Measurements from ENCODE around the gene CCDC3.

The CCDC3 gene

DNA sequence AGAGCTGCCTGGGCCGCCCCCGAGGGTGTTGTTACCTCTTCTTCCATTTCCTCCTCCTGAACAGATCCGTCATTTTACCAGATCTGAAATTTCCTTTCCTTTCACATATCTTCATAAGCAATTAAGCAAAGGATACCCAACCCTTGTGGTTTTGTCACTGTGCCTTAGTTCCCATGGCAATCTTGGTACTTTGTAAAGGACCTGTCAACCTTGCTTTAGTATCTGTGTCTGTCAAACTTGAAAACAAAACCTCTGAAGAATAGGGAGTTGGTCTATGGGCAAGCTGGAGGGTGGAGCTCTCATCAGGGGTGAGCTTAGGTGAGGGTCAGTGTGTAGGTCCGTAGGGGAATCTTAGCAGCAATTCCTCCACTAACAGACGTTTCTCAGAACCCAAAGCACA, 25.4 kb upstream of the CCDC3 start:
- Histone ChIP-seq H3K27me3 (replicated peaks; ENCODE audit: control insufficient read depth, insufficient read depth, low read length) (no peaks in the 10 kb centered on the region; the same call in 1 of the 2 replicates), H3K36me3 (ENCODE audit: control insufficient read depth, insufficient read depth, low read length) (no peaks in the 10 kb centered on the region), H3K4me3 (replicated peaks; ENCODE audit: low read depth, low read length) (no peak overlapping the region)
- TF ChIP-seq, protein P1, sequence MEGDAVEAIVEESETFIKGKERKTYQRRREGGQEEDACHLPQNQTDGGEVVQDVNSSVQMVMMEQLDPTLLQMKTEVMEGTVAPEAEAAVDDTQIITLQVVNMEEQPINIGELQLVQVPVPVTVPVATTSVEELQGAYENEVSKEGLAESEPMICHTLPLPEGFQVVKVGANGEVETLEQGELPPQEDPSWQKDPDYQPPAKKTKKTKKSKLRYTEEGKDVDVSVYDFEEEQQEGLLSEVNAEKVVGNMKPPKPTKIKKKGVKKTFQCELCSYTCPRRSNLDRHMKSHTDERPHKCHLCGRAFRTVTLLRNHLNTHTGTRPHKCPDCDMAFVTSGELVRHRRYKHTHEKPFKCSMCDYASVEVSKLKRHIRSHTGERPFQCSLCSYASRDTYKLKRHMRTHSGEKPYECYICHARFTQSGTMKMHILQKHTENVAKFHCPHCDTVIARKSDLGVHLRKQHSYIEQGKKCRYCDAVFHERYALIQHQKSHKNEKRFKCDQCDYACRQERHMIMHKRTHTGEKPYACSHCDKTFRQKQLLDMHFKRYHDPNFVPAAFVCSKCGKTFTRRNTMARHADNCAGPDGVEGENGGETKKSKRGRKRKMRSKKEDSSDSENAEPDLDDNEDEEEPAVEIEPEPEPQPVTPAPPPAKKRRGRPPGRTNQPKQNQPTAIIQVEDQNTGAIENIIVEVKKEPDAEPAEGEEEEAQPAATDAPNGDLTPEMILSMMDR (IDR thresholded peaks at IDR 0.05; ENCODE audit: insufficient read depth, low read length, poor library complexity, severe bottlenecking), result no peak
- DNase-seq (ENCODE audit: extremely low read depth, insufficient read length), result no peak

DNA sequence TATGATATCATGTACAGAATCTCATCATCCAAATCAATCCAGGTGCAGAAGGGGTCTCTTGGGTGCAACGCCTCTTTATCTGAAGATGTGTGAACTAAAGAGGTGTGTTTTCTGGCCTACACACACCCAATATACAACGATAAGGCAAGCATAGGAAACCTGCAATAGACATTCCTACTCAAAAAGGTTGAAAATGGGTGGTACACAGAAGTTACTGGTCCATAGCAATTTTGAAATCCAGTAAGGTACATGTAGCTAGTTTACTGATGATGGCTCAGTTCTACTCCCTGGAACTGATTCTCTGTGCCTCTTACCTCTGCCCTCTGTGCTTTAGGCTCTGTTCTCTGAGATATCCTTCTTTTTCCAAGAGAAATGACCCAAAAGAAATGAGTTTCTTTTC, 22.2 kb upstream of the CCDC3 start:
- Histone ChIP-seq H3K36me3 (ENCODE audit: control insufficient read depth, insufficient read depth, low read length) (no peaks in the 10 kb centered on the region), H3K4me3 (replicated peaks; ENCODE audit: low read depth, low read length) (no peak overlapping the region), H3K27me3 (replicated peaks; ENCODE audit: control insufficient read depth, insufficient read depth, low read length) (no peaks in the 10 kb centered on the region; the same call in 1 of the 2 replicates)
- DNase-seq (ENCODE audit: extremely low read depth, insufficient read length), result no peak
- TF ChIP-seq, protein P1 (IDR thresholded peaks at IDR 0.05; ENCODE audit: insufficient read depth, low read length, poor library complexity, severe bottlenecking), result no peak

GRCh38 chr10:13019280-13019679, 17.8 kb upstream of the CCDC3 start:
- Histone ChIP-seq H3K4me3 (replicated peaks; ENCODE audit: low read depth, low read length) (no peak overlapping the region), H3K36me3 (ENCODE audit: control insufficient read depth, insufficient read depth, low read length) (no peaks in the 10 kb centered on the region), H3K27me3 (replicated peaks; ENCODE audit: control insufficient read depth, insufficient read depth, low read length) (no peaks in the 10 kb centered on the region)
- TF ChIP-seq, protein P1 (IDR thresholded peaks at IDR 0.05; ENCODE audit: insufficient read depth, low read length, poor library complexity, severe bottlenecking), result no peak
- no peak for DNase-seq (ENCODE audit: extremely low read depth, insufficient read length)

DNA sequence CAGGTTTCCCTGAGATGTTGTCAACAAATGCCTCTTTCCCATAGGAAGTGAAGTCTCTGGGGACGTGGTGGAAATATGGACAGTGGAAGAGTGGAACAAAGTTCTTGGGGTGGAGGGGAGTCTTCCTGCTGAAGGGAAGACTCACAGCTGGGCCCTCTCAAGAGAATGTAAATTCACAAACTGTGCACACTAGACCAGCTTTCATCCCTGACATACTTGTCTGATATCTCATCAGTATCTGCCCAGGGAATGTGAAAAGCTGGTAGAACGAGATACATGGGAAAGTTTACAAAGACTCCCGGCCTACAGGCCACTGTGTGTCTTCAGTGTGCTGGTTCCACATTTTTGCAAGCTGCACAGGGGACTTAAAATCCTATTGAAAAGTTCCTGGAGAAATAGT, 16.7 kb upstream of the CCDC3 start:
- TF ChIP-seq, protein P1 (IDR thresholded peaks at IDR 0.05; ENCODE audit: insufficient read depth, low read length, poor library complexity, severe bottlenecking), result no peak
- Histone ChIP-seq H3K27me3 (replicated peaks; ENCODE audit: control insufficient read depth, insufficient read depth, low read length) (no peaks in the 10 kb centered on the region), H3K36me3 (ENCODE audit: control insufficient read depth, insufficient read depth, low read length) (no peaks in the 10 kb centered on the region), H3K4me3 (replicated peaks; ENCODE audit: low read depth, low read length) (no peak overlapping the region)
- DNase-seq (ENCODE audit: extremely low read depth, insufficient read length), result no peak

DNA sequence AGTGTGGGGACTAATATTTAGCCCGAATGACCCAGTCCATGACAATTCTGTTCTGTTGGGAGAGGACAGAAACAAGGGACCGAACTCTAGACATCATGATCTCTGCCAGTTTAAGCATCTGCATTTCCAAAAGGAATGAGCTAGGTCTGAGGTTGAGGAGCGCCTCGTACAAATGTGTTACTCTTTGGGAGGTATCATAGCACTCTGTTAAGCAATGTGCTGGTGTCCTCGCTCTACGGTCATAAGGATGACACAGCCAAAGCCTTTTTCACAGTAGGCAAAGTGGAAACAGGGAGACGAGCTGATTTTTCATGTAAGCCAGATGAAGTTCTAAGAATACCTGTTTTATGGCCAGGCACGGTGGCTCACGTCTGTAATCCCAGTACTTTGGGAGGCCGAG, 15.4 kb upstream of the CCDC3 start:
- Histone ChIP-seq H3K27me3 (replicated peaks; ENCODE audit: control insufficient read depth, insufficient read depth, low read length) (no peaks in the 10 kb centered on the region), H3K4me3 (replicated peaks; ENCODE audit: low read depth, low read length) (no peak overlapping the region), H3K36me3 (ENCODE audit: control insufficient read depth, insufficient read depth, low read length) (no peaks in the 10 kb centered on the region)
- TF ChIP-seq, protein P1 (IDR thresholded peaks at IDR 0.05; ENCODE audit: insufficient read depth, low read length, poor library complexity, severe bottlenecking), result no peak
- DNase-seq (ENCODE audit: extremely low read depth, insufficient read length), result no peak

GRCh38 chr10:13016426-13016825, 14.9 kb upstream of the CCDC3 start:
- DNase-seq (ENCODE audit: extremely low read depth, insufficient read length), result no peak
- H3K4me3 ChIP-seq (replicated peaks; ENCODE audit: low read depth, low read length), result no peak overlapping the region
- no peaks in the 10 kb centered on the region for H3K27me3 ChIP-seq (replicated peaks; ENCODE audit: control insufficient read depth, insufficient read depth, low read length)
- TF ChIP-seq, protein P1 (IDR thresholded peaks at IDR 0.05; ENCODE audit: insufficient read depth, low read length, poor library complexity, severe bottlenecking), result no peak
- H3K36me3 ChIP-seq (ENCODE audit: control insufficient read depth, insufficient read depth, low read length), result no peaks in the 10 kb centered on the region
